Measurements from ENCODE around the gene COQ8A. TPM values are rescaled to one million over a fixed set of nuclear protein-coding genes. Genes with fewer than 3 reads are reported as not detected.

The COQ8A gene
- total RNA-seq, 1 experiment from 2014 or later = 35.3 TPM

- no peaks in the 10 kb centered on the region for H3K36me3 ChIP-seq (ENCODE audit: control insufficient read depth in 1 of 2, insufficient read depth in 2 of 2, low read length in 2 of 2)
- H3K4me3 ChIP-seq (replicated peaks in 1 of 2; ENCODE audit: low read depth in 1 of 2, low read length in 2 of 2) = no peak overlapping the region
- ChIA-PET RAD21 (ENCODE audit: low non-redundant PET in 1 of 2, low total read pairs in 2 of 2, uncharacterized antibody in 2 of 2, unreplicated experiment in 2 of 2) (no interaction called here), CTCF (no interaction called here), POLR2A (no interaction called here)
- H3K4me2 ChIP-seq (ENCODE audit: low read length) = no peak overlapping the region
- no peaks in the 10 kb centered on the region for H3K4me1 ChIP-seq (ENCODE audit: control insufficient read depth in 1 of 2, insufficient read depth in 2 of 2, low read length in 2 of 2)
- no peak overlapping the region for H3K27ac ChIP-seq (ENCODE audit: low read depth, low read length)
- no peak for DNase-seq (ENCODE audit: low read depth, low spot score)
- H3K27me3 ChIP-seq (ENCODE audit: insufficient read depth, low read length) = no peaks in the 10 kb centered on the region
- no TSS peak for BruUV-seq (replicated peaks)
- H2AFZ ChIP-seq (ENCODE audit: low read depth, low read length, poor library complexity, severe bottlenecking) = no peak overlapping the region
- intact Hi-C loops (cut with micrococcal nuclease) = no loop called here
- no peaks in the 10 kb centered on the region for H3K9me2 ChIP-seq (ENCODE audit: insufficient read depth)
- H3K9me3 ChIP-seq (ENCODE audit: control insufficient read depth in 1 of 2, insufficient read depth in 1 of 2, low read depth in 1 of 2, low read length in 2 of 2) = no peaks in the 10 kb centered on the region
- TF ChIP-seq EZH2 (IDR thresholded peaks at IDR 0.05) = no peak
- TF ChIP-seq ZBTB33 (IDR thresholded peaks at IDR 0.05; ENCODE audit: extremely low read depth, insufficient replicate concordance, low read length) = no peak
- no peak for TF ChIP-seq POLR2AphosphoS5 (IDR thresholded peaks at IDR 0.05; ENCODE audit: low read depth, low read length)
- no peak for TF ChIP-seq ZFX (IDR thresholded peaks at IDR 0.05)
- no peak for TF ChIP-seq SP1 (IDR thresholded peaks at IDR 0.05; ENCODE audit: low read depth)
- no peak for TF ChIP-seq EZH2phosphoT487 (IDR thresholded peaks at IDR 0.05; ENCODE audit: borderline replicate concordance)
- TF ChIP-seq ATF3 (IDR thresholded peaks at IDR 0.05) = no peak
- no peak for TF ChIP-seq CBX3 (IDR thresholded peaks at IDR 0.05; ENCODE audit: low read depth)
- TF ChIP-seq JUND (IDR thresholded peaks at IDR 0.05) = no peak
- TF ChIP-seq FOSL1 (IDR thresholded peaks at IDR 0.05; ENCODE audit: low read depth) = no peak
- TF ChIP-seq EGR1 (IDR thresholded peaks at IDR 0.05; ENCODE audit: low read depth) = no peak
- no peak for TF ChIP-seq RAD21 (IDR thresholded peaks at IDR 0.05; ENCODE audit: low read depth)
- no peak for TF ChIP-seq REST (IDR thresholded peaks at IDR 0.05; ENCODE audit: low read depth)
- TF ChIP-seq ELF1 (IDR thresholded peaks at IDR 0.05; ENCODE audit: borderline replicate concordance, low read depth) = no peak
- no peak for TF ChIP-seq CEBPB (IDR thresholded peaks at IDR 0.05; ENCODE audit: low read depth)
- TF ChIP-seq SRF (IDR thresholded peaks at IDR 0.05; ENCODE audit: low read depth) = no peak
- no peak for TF ChIP-seq CTCF (IDR thresholded peaks at IDR 0.05 in 2 of 3, conservative IDR thresholded peaks at IDR 0.05 in 1 of 3; ENCODE audit: borderline replicate concordance in 1 of 3, insufficient read depth in 1 of 3, low read depth in 2 of 3, low read length in 2 of 3)
- H4K20me1 ChIP-seq (ENCODE audit: insufficient read depth) = no peaks in the 10 kb centered on the region
- ATAC-seq = no peak
- H3K79me2 ChIP-seq (ENCODE audit: insufficient read depth, low read length) = no peaks in the 10 kb centered on the region
- no peak overlapping the region for H3K9ac ChIP-seq (ENCODE audit: low read length)
Measured at GRCh38 chr1:226902601-226903000, 37.5 kb upstream of the COQ8A start.
